IPS-18a (cell line): Measurements from ENCODE around the gene SPDYE6.
"Not testable (repeated sequence)": the region's sequence is repeated elsewhere in the genome, so short reads cannot be mapped to it uniquely, and the experiment has no call there.

Source experiments
- H3K27ac ChIP-seq: one replicate; pipeline ENCODE4 v1.5.1; 2013; ENCODE audit warnings: low read length
- H3K27me3 ChIP-seq: one replicate; pipeline ENCODE4 v1.6.1; 2013; ENCODE audit warnings: mild to moderate bottlenecking, low read length; ENCODE audit not compliant: control insufficient read depth, insufficient read depth
- H3K36me3 ChIP-seq: one replicate; pipeline ENCODE4 v1.6.1; 2013; ENCODE audit warnings: low read depth, low read length; ENCODE audit not compliant: control insufficient read depth
- H3K4me1 ChIP-seq: one replicate; pipeline ENCODE4 v1.6.1; 2013; ENCODE audit warnings: low read depth, low read length; ENCODE audit not compliant: control insufficient read depth
- H3K4me3 ChIP-seq: one replicate; pipeline ENCODE4 v1.5.1; 2013; ENCODE audit warnings: low read length
- H3K9ac ChIP-seq: one replicate; pipeline ENCODE4 v1.6.1; 2013; ENCODE audit warnings: mild to moderate bottlenecking, low read length, moderate library complexity
- H3K9me3 ChIP-seq: one replicate; pipeline ENCODE4 v1.6.1; 2013; ENCODE audit warnings: low read depth, low read length; ENCODE audit not compliant: control insufficient read depth

Gene SPDYE6

GRCh38 chr7:102356344-102356743 is at the start of gene SPDYE6:
Gene SPDYE6, minus strand, starts transcription at chr7:102356444. Its CDS starts 421 bp downstream, at chr7:102356023.
- not testable (repeated sequence) for H3K4me3 ChIP-seq, H3K27me3 ChIP-seq, H3K9me3 ChIP-seq, H3K27ac ChIP-seq, H3K36me3 ChIP-seq, H3K9ac ChIP-seq, H3K4me1 ChIP-seq

- H3K4me1 ChIP-seq, H3K27me3 ChIP-seq, H3K9me3 ChIP-seq, H3K4me3 ChIP-seq, H3K27ac ChIP-seq, H3K9ac ChIP-seq: not testable (repeated sequence)
- H3K36me3 ChIP-seq, result peaks cover 70% of the 10 kb centered on the region
These were observed 48.6 kb upstream of the SPDYE6 start for GRCh38 chr7:102404862-102405188.

DNA sequence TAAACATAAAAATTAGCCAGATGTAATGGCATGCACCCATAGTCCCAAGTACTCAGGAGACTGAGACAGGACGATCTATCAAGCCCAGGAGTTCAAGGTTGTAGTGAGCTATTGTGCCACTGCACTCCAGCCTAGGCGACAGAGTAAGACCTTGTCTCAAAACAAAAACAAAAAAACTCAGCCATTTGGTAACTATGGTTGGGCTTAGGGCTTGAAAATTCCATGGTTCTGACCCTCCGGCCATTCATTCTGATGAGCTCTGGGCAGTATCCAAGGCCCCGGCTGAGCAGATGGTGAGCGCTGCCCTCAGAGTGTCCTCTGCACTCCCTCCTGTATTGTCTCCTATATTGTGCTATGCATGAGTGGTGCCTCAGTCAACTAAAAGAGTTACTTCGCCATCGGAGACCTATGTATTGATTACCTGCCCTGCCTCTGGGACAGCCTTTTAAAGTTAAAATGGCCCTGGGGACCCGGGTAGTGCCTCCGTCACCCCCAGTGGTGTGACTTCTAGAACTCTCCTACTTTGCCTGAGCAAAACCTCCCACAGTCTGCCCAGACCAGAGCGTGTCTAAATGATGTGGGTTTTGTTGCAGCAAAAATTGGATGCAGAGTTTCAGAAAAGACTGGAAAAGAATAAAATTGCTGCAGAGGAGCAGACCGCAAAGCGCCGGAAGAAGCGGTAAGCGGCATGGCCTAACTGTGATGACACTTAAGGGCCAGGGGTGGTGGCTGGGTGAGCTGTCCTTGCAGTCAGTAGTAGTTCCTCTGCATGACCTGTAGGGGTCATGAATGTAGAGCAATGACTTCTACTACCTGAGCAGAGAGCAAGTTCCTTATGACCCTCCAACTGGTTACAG is 48.0 kb upstream of the SPDYE6 start:
- Histone ChIP-seq H3K4me3 (no peak overlapping the region), H3K9me3 (no peaks in the 10 kb centered on the region), H3K9ac (no peak overlapping the region), H3K36me3 (peaks cover 74% of the 10 kb centered on the region), H3K27ac (no peak overlapping the region), H3K27me3 (no peaks in the 10 kb centered on the region), H3K4me1 (no peaks in the 10 kb centered on the region)

DNA sequence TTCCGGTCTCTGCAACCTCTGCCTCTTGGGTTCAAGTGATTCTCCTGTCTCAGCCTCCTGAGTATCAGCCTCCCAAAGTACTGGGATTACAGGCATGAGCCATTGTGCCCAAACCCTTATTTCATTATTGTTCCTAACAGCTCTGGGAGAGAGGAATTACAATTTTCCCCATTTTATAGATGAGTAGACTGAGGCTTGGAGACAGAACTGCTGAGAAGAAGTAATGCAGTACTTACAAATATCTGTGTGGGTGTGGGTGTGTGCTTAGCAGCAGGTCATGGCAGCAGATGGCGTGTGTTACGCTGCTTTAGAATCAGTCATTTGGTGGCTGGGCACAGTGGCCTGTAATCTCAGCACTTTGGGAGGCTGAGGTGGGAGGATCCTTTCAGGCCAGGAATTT is 47.3 kb upstream of the SPDYE6 start:
- H3K4me1 ChIP-seq, result no peaks in the 10 kb centered on the region
- H3K9me3 ChIP-seq, result no peaks in the 10 kb centered on the region
- no peak overlapping the region for H3K27ac ChIP-seq
- H3K9ac ChIP-seq, result no peak overlapping the region
- H3K27me3 ChIP-seq, result no peaks in the 10 kb centered on the region
- peaks cover 75% of the 10 kb centered on the region for H3K36me3 ChIP-seq
- H3K4me3 ChIP-seq, result no peak overlapping the region

- Histone ChIP-seq H3K4me3 (no peak overlapping the region), H3K27ac (no peak overlapping the region), H3K36me3 (peaks cover 49% of the 10 kb centered on the region), H3K4me1 (peaks cover 6% of the 10 kb centered on the region), H3K27me3 (no peaks in the 10 kb centered on the region), H3K9ac (no peak overlapping the region), H3K9me3 (no peaks in the 10 kb centered on the region)
These were observed 44.1 kb upstream of the SPDYE6 start for GRCh38 chr7:102400360-102400759.

- no peaks in the 10 kb centered on the region for H3K9me3 ChIP-seq
- H3K36me3 ChIP-seq, result peaks cover 36% of the 10 kb centered on the region
- peaks cover 6% of the 10 kb centered on the region for H3K4me1 ChIP-seq
- H3K27me3 ChIP-seq, result no peaks in the 10 kb centered on the region
- H3K27ac ChIP-seq, result no peak overlapping the region
- no peak overlapping the region for H3K4me3 ChIP-seq
- H3K9ac ChIP-seq, result no peak overlapping the region
These were observed 42.3 kb upstream of the SPDYE6 start for GRCh38 chr7:102398543-102398942.

- Histone ChIP-seq H3K4me3 (peak overlapping the region; percentile 95), H3K27ac (peak overlapping the region; percentile 70), H3K4me1 (peaks cover 6% of the 10 kb centered on the region), H3K9me3 (no peaks in the 10 kb centered on the region), H3K27me3 (no peaks in the 10 kb centered on the region), H3K9ac (peak overlapping the region; percentile 93), H3K36me3 (peaks cover 26% of the 10 kb centered on the region)
These were observed 40.4 kb upstream of the SPDYE6 start for GRCh38 chr7:102396710-102397019.

DNA sequence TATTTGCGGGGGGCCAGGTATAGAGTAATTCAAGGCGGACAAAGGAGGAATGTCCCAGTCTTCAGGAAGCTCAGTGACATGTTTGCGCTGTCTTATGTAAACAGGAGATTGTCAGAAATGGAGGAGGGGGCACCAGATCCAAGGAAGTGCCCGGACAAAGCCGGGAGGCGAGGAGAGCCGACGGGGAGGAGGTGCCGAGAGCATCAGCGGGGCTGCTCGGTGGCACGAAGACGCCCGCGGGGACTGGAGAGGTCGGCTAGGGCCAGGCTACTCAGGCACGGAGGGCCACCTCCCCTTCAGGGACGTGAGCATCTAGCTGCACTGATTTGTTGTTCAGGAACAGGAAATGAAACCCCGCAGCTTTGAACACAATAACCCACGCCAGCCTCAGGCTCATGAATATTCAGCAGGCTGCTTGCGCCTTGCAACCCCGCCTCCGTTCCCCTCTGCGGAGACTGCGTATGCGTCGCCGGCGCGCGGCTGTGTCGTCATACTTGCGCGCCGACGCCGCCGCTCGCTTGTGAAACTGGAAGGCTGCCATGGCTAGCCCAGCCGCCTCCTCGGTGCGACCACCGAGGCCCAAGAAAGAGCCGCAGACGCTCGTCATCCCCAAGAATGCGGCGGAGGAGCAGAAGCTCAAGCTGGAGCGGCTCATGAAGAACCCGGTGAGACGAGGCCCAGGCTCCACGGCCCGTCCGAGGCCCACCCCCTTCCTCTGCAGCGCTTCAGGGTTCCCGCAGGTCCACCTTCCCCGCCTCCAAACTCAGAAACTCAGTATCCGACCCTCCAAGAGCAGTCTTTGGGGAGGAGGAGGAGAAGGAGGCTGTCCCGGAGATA is 39.8 kb upstream of the SPDYE6 start, which contains the start of gene PRKRIP1:
TSS of gene PRKRIP1 (plus strand) at position 491 of the 837 bp plus-strand sequence. CDS start at position 540, 49 bp downstream.
- H3K27me3 ChIP-seq, result no peaks in the 10 kb centered on the region
- H3K4me1 ChIP-seq, result peaks cover 6% of the 10 kb centered on the region
- peak within 1 kb of the TSS; percentile 95 for H3K4me3 ChIP-seq
- H3K36me3 ChIP-seq, result peaks cover 25% of the 10 kb centered on the region
- H3K9me3 ChIP-seq, result no peaks in the 10 kb centered on the region
- peak within 1 kb of the TSS; percentile 92 for H3K27ac ChIP-seq
- H3K9ac ChIP-seq, result peak within 1 kb of the TSS; percentile 93

DNA sequence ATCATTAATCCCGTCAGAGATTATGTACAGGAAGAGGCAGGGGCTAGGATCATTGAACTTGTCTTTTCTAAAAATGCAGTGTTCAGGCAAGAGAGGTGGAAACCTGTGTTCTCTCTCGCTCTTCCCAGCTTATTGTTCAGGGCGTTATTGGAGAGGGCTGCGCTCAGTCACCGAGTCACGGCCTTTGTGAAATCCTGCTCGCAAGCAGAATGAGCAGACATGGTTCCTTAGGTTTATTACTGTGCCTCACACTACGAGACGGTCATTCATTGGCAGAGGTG is 39.3 kb upstream of the SPDYE6 start:
- peak overlapping the region; percentile 95 for H3K4me3 ChIP-seq
- peaks cover 6% of the 10 kb centered on the region for H3K4me1 ChIP-seq
- no peaks in the 10 kb centered on the region for H3K9me3 ChIP-seq
- H3K9ac ChIP-seq, result peak overlapping the region; percentile 93
- peak overlapping the region; percentile 92 for H3K27ac ChIP-seq
- peaks cover 20% of the 10 kb centered on the region for H3K36me3 ChIP-seq
- no peaks in the 10 kb centered on the region for H3K27me3 ChIP-seq

GRCh38 chr7:102393467-102393866 is 37.2 kb upstream of the SPDYE6 start:
- no peak overlapping the region for H3K9ac ChIP-seq
- no peaks in the 10 kb centered on the region for H3K9me3 ChIP-seq
- no peaks in the 10 kb centered on the region for H3K27me3 ChIP-seq
- H3K36me3 ChIP-seq, result peaks cover 5% of the 10 kb centered on the region
- no peak overlapping the region for H3K27ac ChIP-seq
- H3K4me1 ChIP-seq, result peaks cover 6% of the 10 kb centered on the region
- H3K4me3 ChIP-seq, result no peak overlapping the region

DNA sequence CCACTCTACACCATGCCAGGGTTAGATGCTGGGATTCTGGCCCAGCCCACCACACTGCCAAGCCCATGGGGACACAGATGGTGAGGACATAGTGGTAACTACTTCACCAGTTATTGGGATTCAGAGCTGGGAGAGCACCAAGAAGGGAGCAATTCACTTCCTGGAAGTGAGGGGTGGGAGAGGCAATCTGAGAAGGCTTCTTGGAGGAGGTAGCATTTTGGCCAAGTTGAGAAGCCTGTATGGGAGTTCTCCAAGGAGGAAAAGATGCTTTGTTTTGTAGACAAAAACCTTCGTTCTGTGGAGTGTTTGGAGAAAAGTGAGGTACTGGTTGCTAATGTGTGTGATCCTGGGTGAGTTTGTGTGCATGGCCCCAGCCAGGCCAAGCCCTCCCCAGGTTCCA is 36.1 kb upstream of the SPDYE6 start:
- no peak overlapping the region for H3K27ac ChIP-seq
- peaks cover 5% of the 10 kb centered on the region for H3K36me3 ChIP-seq
- no peaks in the 10 kb centered on the region for H3K27me3 ChIP-seq
- no peaks in the 10 kb centered on the region for H3K9me3 ChIP-seq
- H3K4me3 ChIP-seq, result no peak overlapping the region
- peaks cover 5% of the 10 kb centered on the region for H3K4me1 ChIP-seq
- H3K9ac ChIP-seq, result no peak overlapping the region
